H1 (cell line): Measurements from ENCODE around the gene MGST3. TPM values are rescaled to one million over a fixed set of nuclear protein-coding genes. Genes with fewer than 3 reads are reported as not detected.

Source experiments
- CTCF ChIA-PET: fragments of 300-600 bp; sonication (Branson Sonifier 250); formaldehyde crosslinking; loops from one replicate; lab custom pipeline; 2021; ENCODE audit not compliant: partially characterized antibody; lab: Charles Lee
- POLR2A ChIA-PET: fragments of 300-600 bp; sonication (Branson Sonifier 250); formaldehyde crosslinking; loops from one replicate; lab custom pipeline; 2021; ENCODE audit warnings: inconsistent platforms; ENCODE audit not compliant: partially characterized antibody; lab: Charles Lee
- DNase-seq, 2 experiments: peaks; one replicate each; pipeline versions ENCODE4 v3.0.0 to v3.0.0-alpha.2; 2010 to 2022; ENCODE audit warnings: low spot score in 2 of 2, low read depth in 1 of 2, mixed read lengths in 1 of 2
- FAIRE-seq: peaks from 2 replicates; lab custom pipeline; 2011; peaks lifted over from hg19 to GRCh38; lab: Jason Lieb, UNC
- H2AFZ ChIP-seq: 2 replicates; pipeline ENCODE4 v1.8.1; 2012; ENCODE audit warnings: low read length, inconsistent platforms
- H2AK5ac ChIP-seq: 2 replicates; pipeline ENCODE4 v1.6.1; 2013; ENCODE audit warnings: low read depth, low read length
- H2BK120ac ChIP-seq: replicated peaks from 2 replicates; pipeline ENCODE3; 2013; ENCODE audit warnings: low read depth, low read length, inconsistent platforms
- H2BK12ac ChIP-seq: 2 replicates; pipeline ENCODE4 v1.6.1; 2013; ENCODE audit warnings: low read depth, low read length
- H2BK15ac ChIP-seq: 2 replicates; pipeline ENCODE4 v1.6.1; 2013; ENCODE audit warnings: low read length
- H2BK20ac ChIP-seq: 2 replicates; pipeline ENCODE4 v1.6.1; 2013; ENCODE audit warnings: low read length
- H2BK5ac ChIP-seq: 2 replicates; pipeline ENCODE4 v1.6.1; 2013; ENCODE audit warnings: low read depth, low read length
- H3K14ac ChIP-seq: 2 replicates; pipeline ENCODE4 v1.6.1; 2013; ENCODE audit warnings: inconsistent platforms; ENCODE audit not compliant: insufficient read length
- H3K18ac ChIP-seq: 2 replicates; pipeline ENCODE4 v1.6.1; 2013; ENCODE audit warnings: low read length; ENCODE audit errors: extremely low read depth
- H3K23ac ChIP-seq: 2 replicates; pipeline ENCODE4 v1.6.1; 2013; ENCODE audit warnings: inconsistent platforms; ENCODE audit not compliant: insufficient read length
- H3K23me2 ChIP-seq: 2 replicates; pipeline ENCODE4 v1.6.1; 2013; ENCODE audit warnings: low read depth, low read length
- H3K27ac ChIP-seq: 2 replicates; pipeline ENCODE4 v1.6.1; 2011; ENCODE audit warnings: low read depth, low read length, inconsistent platforms
- H3K27me3 ChIP-seq, 4 experiments: replicated peaks in 1 of 4; 1 replicate in 1 of 4; 2 replicates in 3 of 4; pipeline versions ENCODE4 v1.6.1 to v1.8.1; 2011 to 2013; ENCODE audit warnings: low read length in 3 of 4, mild to moderate bottlenecking in 3 of 4, inconsistent platforms in 2 of 4, mixed read lengths in 2 of 4, moderate library complexity in 1 of 4; ENCODE audit not compliant: control insufficient read depth in 3 of 4, insufficient read depth in 3 of 4; ENCODE audit errors: extremely low read depth in 1 of 4
- H3K36me3 ChIP-seq, 4 experiments: 2 replicates each; pipeline versions ENCODE4 v1.6.1 to v1.8.1; 2011 to 2013; ENCODE audit warnings: mild to moderate bottlenecking in 4 of 4, low read length in 3 of 4, moderate library complexity in 2 of 4, control low read depth in 1 of 4, inconsistent platforms in 1 of 4; ENCODE audit not compliant: insufficient read depth in 4 of 4, control insufficient read depth in 2 of 4
- H3K4ac ChIP-seq: replicated peaks from 2 replicates; pipeline ENCODE3; 2013; ENCODE audit warnings: low read length, low read depth, mixed read lengths, inconsistent platforms; ENCODE audit not compliant: insufficient read length
- H3K4me1 ChIP-seq, 4 experiments: replicated peaks in 1 of 4; 1 replicate in 1 of 4; 2 replicates in 3 of 4; pipeline versions ENCODE4 v1.6.1 to v1.8.1; 2011 to 2013; ENCODE audit warnings: low read length in 3 of 4, inconsistent platforms in 2 of 4, mixed read lengths in 1 of 4; ENCODE audit not compliant: insufficient read depth in 4 of 4, control insufficient read depth in 3 of 4
- H3K4me2 ChIP-seq, 2 experiments: 2 replicates each; pipeline versions ENCODE4 v1.6.1 to v1.8.1; 2011 to 2013; ENCODE audit warnings: low read depth in 2 of 2, low read length in 2 of 2, control low read depth in 1 of 2, inconsistent platforms in 1 of 2, mild to moderate bottlenecking in 1 of 2; ENCODE audit not compliant: insufficient read depth in 1 of 2
- H3K4me3 ChIP-seq, 4 experiments: fragments of 200-600, 300-600 bp in 1 of 4; sonication (generic), shearing (Covaris generic), sonication (Bioruptor Twin) in 1 of 4; 2 replicates each; pipeline versions ENCODE4 v1.5.1 to v1.8.1; 2011 to 2016; ENCODE audit warnings: low read length in 4 of 4, low read depth in 3 of 4, control low read depth in 2 of 4, inconsistent platforms in 2 of 4, mild to moderate bottlenecking in 2 of 4, mixed read lengths in 1 of 4, moderate library complexity in 1 of 4; ENCODE audit not compliant: insufficient read depth in 2 of 4; ENCODE audit errors: extremely low read depth in 1 of 4
- H3K56ac ChIP-seq: replicated peaks from 2 replicates; pipeline ENCODE3; 2013; ENCODE audit warnings: low read depth, mild to moderate bottlenecking, mixed read lengths, low read length, inconsistent platforms; ENCODE audit not compliant: insufficient read length
- H3K79me1 ChIP-seq: 2 replicates; pipeline ENCODE4 v1.6.1; 2013; ENCODE audit warnings: low read depth, low read length, control low read depth
- H3K79me2 ChIP-seq, 2 experiments: 2 replicates each; pipeline versions ENCODE4 v1.6.1 to v1.8.1; 2012 to 2013; ENCODE audit warnings: low read length in 2 of 2, mild to moderate bottlenecking in 2 of 2, inconsistent platforms in 1 of 2; ENCODE audit not compliant: insufficient read depth in 2 of 2, control insufficient read depth in 1 of 2
- H3K9ac ChIP-seq, 4 experiments: replicated peaks in 1 of 4; 1 replicate in 1 of 4; 2 replicates in 3 of 4; pipeline versions ENCODE4 v1.6.1 to v1.8.1; 2011 to 2013; ENCODE audit warnings: low read depth in 3 of 4, low read length in 3 of 4, control low read depth in 2 of 4, mild to moderate bottlenecking in 2 of 4, moderate library complexity in 2 of 4, inconsistent platforms in 1 of 4; ENCODE audit errors: extremely low read depth in 1 of 4
- H3K9me3 ChIP-seq, 2 experiments: 2 replicates each; pipeline versions ENCODE4 v1.6.1 to v1.8.1; 2012 to 2013; ENCODE audit warnings: mild to moderate bottlenecking in 2 of 2, moderate library complexity in 2 of 2, control low read depth in 1 of 2, inconsistent platforms in 1 of 2, low read depth in 1 of 2, low read length in 1 of 2, mixed read lengths in 1 of 2; ENCODE audit not compliant: insufficient read depth in 2 of 2
- H4K20me1 ChIP-seq, 2 experiments: replicated peaks in 1 of 2; 2 replicates each; pipeline versions ENCODE3 to v1.8.1; 2011 to 2013; ENCODE audit warnings: inconsistent platforms in 2 of 2, low read length in 2 of 2, mild to moderate bottlenecking in 1 of 2; ENCODE audit not compliant: insufficient read depth in 2 of 2, control insufficient read depth in 1 of 2
- H4K5ac ChIP-seq: 2 replicates; pipeline ENCODE4 v1.6.1; 2013; ENCODE audit warnings: low read length, low read depth, mixed read lengths, inconsistent platforms; ENCODE audit not compliant: insufficient read length
- H4K8ac ChIP-seq: 2 replicates; pipeline ENCODE4 v1.8.0; 2013; ENCODE audit warnings: mild to moderate bottlenecking, moderate library complexity, low read length, inconsistent platforms; ENCODE audit not compliant: insufficient read depth; ENCODE audit errors: extremely low read depth
- H4K91ac ChIP-seq: replicated peaks from 2 replicates; pipeline ENCODE3; 2013; ENCODE audit warnings: low read length, mixed read lengths, inconsistent platforms; ENCODE audit not compliant: insufficient read length
- BCL11A ChIP-seq, 2 experiments: IDR thresholded peaks; one replicate each; pipeline ENCODE4 v1.6.1; 2011; ENCODE audit warnings: low read depth in 2 of 2, low read length in 2 of 2, mild to moderate bottlenecking in 2 of 2
- BRCA1 ChIP-seq: IDR thresholded peaks from 2 replicates; pipeline ENCODE4 v1.6.1; 2012; ENCODE audit warnings: low read depth, low read length, improper control_type of control experiment
- GTF2F1 ChIP-seq: IDR thresholded peaks from 2 replicates; pipeline ENCODE4 v1.6.1; 2012; ENCODE audit warnings: low read depth, low read length, improper control_type of control experiment, borderline replicate concordance
- KDM4A ChIP-seq: IDR thresholded peaks from one replicate; pipeline ENCODE4 v1.7.1; 2012; ENCODE audit warnings: low read depth, mild to moderate bottlenecking, moderate library complexity, low read length, inconsistent platforms; ENCODE audit not compliant: severe bottlenecking
- POLR2AphosphoS5 ChIP-seq: IDR thresholded peaks from 2 replicates; pipeline ENCODE4 v1.6.1; 2011; ENCODE audit warnings: low read depth, low read length
- SUZ12 ChIP-seq: fragments of 200-600 bp; sonication (generic); IDR thresholded peaks from 2 replicates; pipeline ENCODE4 v1.6.1; 2012; ENCODE audit warnings: mild to moderate bottlenecking, inconsistent platforms, low read length, moderate library complexity, mixed read lengths
- YY1 ChIP-seq: IDR thresholded peaks from 2 replicates; pipeline ENCODE4 v1.6.1; 2011; ENCODE audit warnings: low read depth, mild to moderate bottlenecking, low read length
- WGBS, 2 experiments: shearing (Covaris generic) in 1 of 2; methylation state at CpG; one replicate each; pipeline versions ENCODE4 v1.1.6 to v1.1.7; 2013 to 2015; ENCODE audit warnings: low lambda C conversion rate in 2 of 2, mixed read lengths in 2 of 2, inconsistent platforms in 1 of 2, low coverage in 1 of 2, missing lambda C conversion rate in 1 of 2; ENCODE audit not compliant: insufficient replicate concordance in 2 of 2, insufficient coverage in 1 of 2, insufficient read length in 1 of 2; ENCODE audit errors: extremely low coverage in 1 of 2, missing lambda C conversion rate in 1 of 2; 5-methylcytosine and 5-hydroxymethylcytosine counted together
- polyA plus RNA-seq, 7 experiments: library from polyadenylated mRNA; depleted of rRNA in 3 of 7; stranded (reverse) in 5 of 7; unstranded in 2 of 7; fragments of >200 nt in 5 of 7; fragments of 200-250 nt in 2 of 7; gene quantifications; 1 replicate in 5 of 7; 2 replicates in 1 of 7; 4 replicates in 1 of 7; pipeline versions ENCODE4 v1.2.1 to v1.2.3, GENCODE V29; 2011 to 2013; ENCODE audit warnings: missing spikeins in 2 of 7, mixed read lengths in 2 of 7
- total RNA-seq: library from RNA; stranded (reverse); fragmentation: NEBNext Ultra II Directional; extraction: Animal tissue kit (Norgen Biotek cat#: 25700); gene quantifications from 2 replicates; pipeline ENCODE4 v1.2.1, GENCODE V29; 2021
- TF ChIP-seq, protein P1 (sequence below), 3 experiments: IDR thresholded peaks; 1 replicate in 2 of 3; 2 replicates in 1 of 3; pipeline versions ENCODE4 v1.5.1 to v1.6.1; 2011; ENCODE audit warnings: low read length in 3 of 3, mild to moderate bottlenecking in 3 of 3, inconsistent platforms in 2 of 3, low read depth in 1 of 3, moderate library complexity in 1 of 3; ENCODE audit not compliant: insufficient read depth in 1 of 3; ENCODE audit errors: control extremely low read depth in 1 of 3

The MGST3 gene
- total and polyA plus RNA-seq, 2 of the 8 experiments (the other 6 are each of a cell fraction or from before 2014, with no cell fraction given), result 124 to 257 TPM

DNA sequence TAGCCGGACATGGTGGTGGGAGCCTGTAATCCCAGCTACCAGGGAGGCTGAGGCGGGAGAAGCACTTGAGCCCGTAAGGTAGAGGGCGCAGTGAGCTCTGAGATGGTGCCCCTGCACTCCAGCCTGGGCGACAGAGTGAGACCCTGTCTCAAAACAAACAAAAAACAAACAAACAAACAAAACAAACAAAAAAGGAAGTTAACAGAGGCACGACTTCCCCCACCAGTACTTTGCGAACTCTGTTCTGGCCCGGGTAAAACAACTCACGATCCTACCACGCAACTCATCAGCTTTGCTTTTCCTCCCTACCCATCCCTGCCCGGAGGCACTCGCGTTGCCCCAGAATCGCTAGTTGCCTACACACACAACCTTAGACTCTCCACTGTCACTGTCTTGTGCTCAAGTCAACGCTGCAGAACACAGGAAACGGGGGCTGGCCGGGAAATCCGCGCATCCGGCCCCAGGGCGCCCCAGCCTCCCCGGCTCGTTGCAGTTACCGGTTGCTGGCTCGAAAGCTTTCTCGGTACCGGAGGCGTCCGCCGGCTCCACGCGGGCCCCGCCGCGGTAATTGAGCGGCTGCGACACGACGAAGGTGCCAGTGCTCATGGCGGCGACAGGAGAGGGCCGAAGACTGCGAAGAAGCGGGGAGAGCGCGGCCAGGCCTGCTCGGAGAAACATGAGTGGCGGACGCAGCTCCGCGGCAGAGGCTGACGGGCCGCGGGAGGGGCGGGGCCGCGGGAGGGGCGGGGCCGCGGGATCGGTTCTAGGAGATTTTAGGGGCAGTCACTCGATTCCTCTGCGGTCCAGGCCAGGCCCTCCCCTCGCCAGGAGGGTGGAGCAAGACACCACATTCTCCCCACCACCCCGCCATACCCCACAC, 67.1 kb downstream of the MGST3 start, which contains the start of gene ALDH9A1:
Gene ALDH9A1, minus strand, starts transcription at position 682 of the 880 bp plus-strand sequence. Its CDS starts 4 bp downstream, at position 678.
- Histone ChIP-seq H3K23ac (no peak within 1 kb of the TSS), H3K9me3 (peaks cover 0 to 2% of the 10 kb centered on the region in 2 experiments; a peak in 1 of 4 replicates), H3K9ac (peak within 1 kb of the TSS; percentile 65 to 88 (median 82)), H3K18ac (peak within 1 kb of the TSS; percentile 97), H3K4ac (peak within 1 kb of the TSS; percentile 96), H2AK5ac (no peak within 1 kb of the TSS), H3K14ac (no peak within 1 kb of the TSS), H3K4me1 (peaks cover 0 to 3% (median 0%) of the 10 kb centered on the region in 4 experiments; a peak in 1 of 7 replicates), H3K79me1 (no peaks in the 10 kb centered on the region; the same call in 1 of the 2 replicates), H4K5ac (peak within 1 kb of the TSS; percentile 86), H4K91ac (peak within 1 kb of the TSS; percentile 91), H2AFZ (peak within 1 kb of the TSS; percentile 99), H2BK5ac (peak within 1 kb of the TSS; percentile 93), H2BK12ac (peak within 1 kb of the TSS; percentile 60), H2BK20ac (no peak within 1 kb of the TSS), H3K4me2 (peak within 1 kb of the TSS; percentile 78 to 93), H3K4me3 (peak within 1 kb of the TSS; percentile 93 to 99 (median 94)), H3K56ac (no peak within 1 kb of the TSS), H3K79me2 (peaks cover 0 to 28% of the 10 kb centered on the region in 2 experiments; a peak in 2 of 4 replicates), H3K23me2 (peaks cover 3% of the 10 kb centered on the region), H2BK120ac (no peak within 1 kb of the TSS), H3K27ac (peak within 1 kb of the TSS; percentile 63), H2BK15ac (peak within 1 kb of the TSS; percentile 99), H4K8ac (peak within 1 kb of the TSS; percentile 84), H4K20me1 (peaks cover 0 to 2% of the 10 kb centered on the region in 2 experiments), H3K36me3 (peaks cover 0 to 4% (median 1%) of the 10 kb centered on the region in 4 experiments; a peak in 2 of 8 replicates), H3K27me3 (no peaks in the 10 kb centered on the region)
- CTCF ChIA-PET, result interaction anchor here (0.7 to 2.5 kb wide), 11 partner anchors 11 to 237 kb away, joined by 3 to 8 read pairs (median 3); no protein-coding TSS in a partner anchor
- 2% methylated on average over 39 of the region's 65 CpGs; no CpG with 5 or more reads in 1 of the 2 experiments for WGBS, 2 experiments
- POLR2A ChIA-PET, result interaction anchor here (0.5 to 2.7 kb wide), 15 partner anchors 12 to 389 kb away, joined by 3 to 12 read pairs (median 4); partner anchors contain the start of gene TMCO1
- DNase-seq (peak; percentile 66 to 88), FAIRE-seq (no peak)
- TF ChIP-seq GTF2F1 (no peak), BRCA1 (no peak), YY1 (0 out of 2 replicates have a peak, but pooled peaks have one; percentile 36), BCL11A (IDR thresholded peaks at IDR 0.05; ENCODE audit: low read depth in 2 of 2, low read length in 2 of 2) (no peak), KDM4A (peak; percentile 89), POLR2AphosphoS5 (peak; percentile 81; the same call in 1 of the 2 replicates), SUZ12 (no peak)
- TF ChIP-seq, protein P1, sequence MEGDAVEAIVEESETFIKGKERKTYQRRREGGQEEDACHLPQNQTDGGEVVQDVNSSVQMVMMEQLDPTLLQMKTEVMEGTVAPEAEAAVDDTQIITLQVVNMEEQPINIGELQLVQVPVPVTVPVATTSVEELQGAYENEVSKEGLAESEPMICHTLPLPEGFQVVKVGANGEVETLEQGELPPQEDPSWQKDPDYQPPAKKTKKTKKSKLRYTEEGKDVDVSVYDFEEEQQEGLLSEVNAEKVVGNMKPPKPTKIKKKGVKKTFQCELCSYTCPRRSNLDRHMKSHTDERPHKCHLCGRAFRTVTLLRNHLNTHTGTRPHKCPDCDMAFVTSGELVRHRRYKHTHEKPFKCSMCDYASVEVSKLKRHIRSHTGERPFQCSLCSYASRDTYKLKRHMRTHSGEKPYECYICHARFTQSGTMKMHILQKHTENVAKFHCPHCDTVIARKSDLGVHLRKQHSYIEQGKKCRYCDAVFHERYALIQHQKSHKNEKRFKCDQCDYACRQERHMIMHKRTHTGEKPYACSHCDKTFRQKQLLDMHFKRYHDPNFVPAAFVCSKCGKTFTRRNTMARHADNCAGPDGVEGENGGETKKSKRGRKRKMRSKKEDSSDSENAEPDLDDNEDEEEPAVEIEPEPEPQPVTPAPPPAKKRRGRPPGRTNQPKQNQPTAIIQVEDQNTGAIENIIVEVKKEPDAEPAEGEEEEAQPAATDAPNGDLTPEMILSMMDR (IDR thresholded peaks at IDR 0.05; ENCODE audit: control extremely low read depth in 1 of 3, insufficient read depth in 1 of 3, low read depth in 1 of 3, low read length in 3 of 3), result peak in 2 of 3 experiments; percentile 14 to 40; a peak in 2 of 4 replicates
